Measurements from ENCODE around the gene PSMB7. TPM values are rescaled to one million over a fixed set of nuclear protein-coding genes. Genes with fewer than 3 reads are reported as not detected.
A peak's percentile ranks its signal among the peaks of the same experiment; 100 is the strongest.

Gene PSMB7
- total RNA-seq, 4 donors from 2014 or later: 265 to 438 (median 354) TPM

GRCh38 chr9:124342776-124343485 is 72.3 kb downstream of the PSMB7 start:
- Histone ChIP-seq H3K27me3 (no peaks in the 10 kb centered on the region), H3K9me3 (no peaks in the 10 kb centered on the region), H3K36me3 (peaks cover 0 to 2% of the 10 kb centered on the region in 2 donors), H3K4me1 (peaks cover 14 to 16% of the 10 kb centered on the region in 2 donors), H3K27ac (peak overlapping the region; percentile 65 to 75 (median 68)), H3K4me3 (peak overlapping the region; percentile 22 to 39 (median 34))
- in situ Hi-C loops (cut with MboI; ENCODE audit: low sequenced_read_pairs in 4 of 4): no loop called here
- TF ChIP-seq POLR2A (IDR thresholded peaks at IDR 0.05) (peak in 1 of 2 donors; percentile 12), CTCF (IDR thresholded peaks at IDR 0.05 in 4 of 5, conservative IDR thresholded peaks at IDR 0.05 in 1 of 5) (no peak)
- peak; percentile 87 to 90 for ATAC-seq
- intact Hi-C loops (cut with DNase I; ENCODE audit: low total_unique reads): no loop called here
- DNase-seq: peak; percentile 74 to 89

- DNase-seq (no peak), ATAC-seq (no peak)
- peak overlapping the region; percentile 65 to 75 (median 68) for H3K27ac ChIP-seq
- TF ChIP-seq CTCF (IDR thresholded peaks at IDR 0.05 in 4 of 5, conservative IDR thresholded peaks at IDR 0.05 in 1 of 5) (no peak), POLR2A (IDR thresholded peaks at IDR 0.05) (no peak)
- no peaks in the 10 kb centered on the region for H3K27me3 ChIP-seq
- intact Hi-C loops (cut with DNase I; ENCODE audit: low total_unique reads): no loop called here
- no peaks in the 10 kb centered on the region for H3K9me3 ChIP-seq
- no peak overlapping the region for H3K4me3 ChIP-seq
- H3K36me3 ChIP-seq: no peaks in the 10 kb centered on the region
- in situ Hi-C loops (cut with MboI; ENCODE audit: low sequenced_read_pairs in 4 of 4): no loop called here
- H3K4me1 ChIP-seq: peaks cover 14 to 16% of the 10 kb centered on the region in 2 donors
Observed at GRCh38 chr9:124342402-124342775, 72.9 kb downstream of the PSMB7 start.

GRCh38 chr9:124341455-124342170 is 73.6 kb downstream of the PSMB7 start:
- Histone ChIP-seq H3K4me3 (no peak overlapping the region), H3K36me3 (no peaks in the 10 kb centered on the region), H3K4me1 (peaks cover 14 to 16% of the 10 kb centered on the region in 2 donors), H3K27me3 (no peaks in the 10 kb centered on the region), H3K27ac (no peak overlapping the region), H3K9me3 (no peaks in the 10 kb centered on the region)
- intact Hi-C loops (cut with DNase I; ENCODE audit: low total_unique reads) (no loop called here), in situ Hi-C loops (cut with MboI; ENCODE audit: low sequenced_read_pairs in 4 of 4) (no loop called here)
- ATAC-seq: no peak
- DNase-seq: no peak
- TF ChIP-seq CTCF (IDR thresholded peaks at IDR 0.05 in 4 of 5, conservative IDR thresholded peaks at IDR 0.05 in 1 of 5): no peak

GRCh38 chr9:124340219-124341069 is 74.8 kb downstream of the PSMB7 start:
- Histone ChIP-seq H3K36me3 (no peaks in the 10 kb centered on the region), H3K27me3 (no peaks in the 10 kb centered on the region), H3K9me3 (no peaks in the 10 kb centered on the region), H3K27ac (no peak overlapping the region), H3K4me1 (peaks cover 14 to 16% of the 10 kb centered on the region in 2 donors), H3K4me3 (no peak overlapping the region)
- in situ Hi-C loops (cut with MboI; ENCODE audit: low sequenced_read_pairs in 4 of 4) (no loop called here), intact Hi-C loops (cut with DNase I; ENCODE audit: low total_unique reads) (no loop called here)
- ATAC-seq (no peak), DNase-seq (no peak)
- no peak for TF ChIP-seq CTCF (IDR thresholded peaks at IDR 0.05 in 4 of 5, conservative IDR thresholded peaks at IDR 0.05 in 1 of 5)
- TF ChIP-seq POLR2A (IDR thresholded peaks at IDR 0.05): no peak

Measured in gastrocnemius medialis (tissue), 4 donors.